ENCODE measurements around the gene VEGFC.

The VEGFC gene, protein sequence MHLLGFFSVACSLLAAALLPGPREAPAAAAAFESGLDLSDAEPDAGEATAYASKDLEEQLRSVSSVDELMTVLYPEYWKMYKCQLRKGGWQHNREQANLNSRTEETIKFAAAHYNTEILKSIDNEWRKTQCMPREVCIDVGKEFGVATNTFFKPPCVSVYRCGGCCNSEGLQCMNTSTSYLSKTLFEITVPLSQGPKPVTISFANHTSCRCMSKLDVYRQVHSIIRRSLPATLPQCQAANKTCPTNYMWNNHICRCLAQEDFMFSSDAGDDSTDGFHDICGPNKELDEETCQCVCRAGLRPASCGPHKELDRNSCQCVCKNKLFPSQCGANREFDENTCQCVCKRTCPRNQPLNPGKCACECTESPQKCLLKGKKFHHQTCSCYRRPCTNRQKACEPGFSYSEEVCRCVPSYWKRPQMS

DNA sequence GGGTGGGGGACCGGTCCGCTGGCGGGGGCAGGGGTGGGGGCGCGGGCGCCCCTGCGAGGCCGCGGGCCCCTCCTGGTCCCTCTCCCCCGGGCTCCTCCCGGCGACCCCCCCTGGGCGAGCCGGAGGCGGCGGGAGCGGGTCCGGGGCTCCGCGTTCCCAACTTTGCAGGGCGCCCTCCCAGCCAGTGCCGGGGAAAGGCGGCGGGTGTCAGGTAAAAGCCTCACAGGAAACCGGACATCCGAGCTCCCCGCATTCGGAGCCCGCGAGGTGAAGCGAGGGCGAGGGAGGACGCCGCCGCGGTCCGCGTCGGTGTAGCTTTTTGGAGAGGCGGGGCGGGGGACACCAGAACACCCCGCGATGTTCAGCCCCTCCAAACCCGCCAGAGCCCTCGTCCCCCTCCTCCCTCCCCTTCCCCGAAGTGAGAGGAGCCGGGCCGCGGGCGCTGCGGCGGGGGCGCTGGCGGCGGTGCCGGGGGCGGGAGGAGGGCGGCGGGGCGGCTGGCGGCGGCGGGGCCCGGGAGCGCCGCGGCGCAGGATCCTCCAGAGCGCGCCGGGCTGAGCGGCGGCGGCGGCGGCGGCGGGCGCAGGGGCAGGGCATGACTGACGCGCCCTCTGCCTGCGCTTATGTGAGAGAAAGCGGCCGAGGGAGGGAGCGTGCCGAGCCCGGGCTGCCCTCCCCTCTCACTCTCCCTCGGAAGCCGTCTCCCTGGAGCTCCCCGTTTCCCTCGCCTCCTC is at the start of gene VEGFC:
Gene VEGFC (minus strand): TSS at position 597 of the 734 bp plus-strand sequence. CDS start 611 bp downstream, outside the sequence.
- DNase-seq, result peak; percentile 38

DNA sequence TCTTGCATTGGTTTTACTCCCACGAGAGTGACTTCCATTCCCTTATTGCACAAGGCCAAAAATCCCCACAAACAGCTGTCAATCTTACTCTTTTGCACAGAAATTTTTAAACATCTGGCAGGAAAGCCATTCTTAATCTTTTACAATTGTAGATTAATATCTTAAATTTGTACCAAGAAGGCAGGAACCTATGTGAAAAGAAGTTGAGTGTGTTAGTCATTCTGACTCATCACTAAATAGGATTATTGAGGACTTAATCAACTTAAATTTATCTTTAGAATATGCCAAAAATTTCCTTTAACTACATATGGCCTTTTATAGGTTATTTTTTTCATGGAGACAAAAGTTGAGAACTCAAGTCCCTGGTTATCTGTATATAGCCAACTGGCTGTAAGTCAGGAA is 49.0 kb upstream of the VEGFC start:
- no peak for DNase-seq

DNA sequence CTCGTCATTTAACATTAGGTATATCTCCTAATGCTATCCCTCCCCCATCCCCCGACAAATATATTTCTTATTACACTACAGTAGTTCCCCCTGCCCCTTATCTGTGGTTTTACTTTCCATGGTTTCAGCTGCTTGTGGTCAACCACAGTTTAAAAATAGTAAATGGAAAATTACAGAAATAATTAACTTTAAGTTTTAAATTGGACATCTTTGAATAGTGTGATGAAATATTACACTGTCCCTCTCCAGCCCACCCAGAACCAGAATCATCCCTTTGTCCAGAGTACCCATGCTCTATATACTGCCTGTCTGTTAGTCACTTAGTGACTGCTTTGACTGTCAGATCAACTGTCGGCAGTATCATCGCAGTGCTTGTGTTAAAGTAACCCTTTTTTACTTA is 47.4 kb upstream of the VEGFC start:
- no peak for DNase-seq

- no peak for DNase-seq
These were observed 46.9 kb upstream of the VEGFC start for GRCh38 chr4:176839656-176840055.

- no peak for DNase-seq
These were observed 46.1 kb upstream of the VEGFC start for GRCh38 chr4:176838601-176839433.

DNA sequence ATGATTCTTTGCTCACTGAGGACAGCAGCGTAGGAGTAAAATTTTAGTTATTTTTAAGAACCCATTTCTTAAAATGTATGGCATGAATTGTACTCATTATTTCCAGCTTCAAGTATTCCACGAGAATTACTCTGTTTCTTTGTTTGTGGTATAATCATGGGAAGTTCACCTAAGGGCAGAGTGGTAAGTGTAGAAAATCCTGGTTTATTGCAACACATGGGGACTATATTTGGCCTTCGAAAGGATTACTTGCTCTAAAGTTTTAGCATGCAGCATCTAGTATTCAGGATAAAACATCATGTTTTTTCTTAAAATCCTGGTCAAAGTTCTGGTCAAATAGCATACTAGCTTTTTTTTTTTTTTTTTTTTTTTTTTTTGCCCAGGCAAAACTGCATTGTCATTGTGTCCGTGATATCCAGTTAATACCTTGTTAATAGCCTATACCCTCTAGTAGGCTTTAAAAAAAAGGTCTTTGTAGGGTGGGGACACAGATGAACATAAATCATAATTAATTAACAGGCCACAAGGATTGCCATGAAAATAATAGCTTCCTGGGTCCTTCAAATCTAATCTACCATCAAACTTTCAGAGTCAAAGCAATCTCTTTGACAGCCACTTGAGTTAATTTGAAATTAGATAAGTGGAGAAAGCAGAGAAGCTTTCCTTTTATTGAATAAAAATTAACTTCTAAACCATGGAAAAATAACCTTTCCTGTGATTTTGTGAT is 44.6 kb upstream of the VEGFC start:
- DNase-seq, result no peak

DNA sequence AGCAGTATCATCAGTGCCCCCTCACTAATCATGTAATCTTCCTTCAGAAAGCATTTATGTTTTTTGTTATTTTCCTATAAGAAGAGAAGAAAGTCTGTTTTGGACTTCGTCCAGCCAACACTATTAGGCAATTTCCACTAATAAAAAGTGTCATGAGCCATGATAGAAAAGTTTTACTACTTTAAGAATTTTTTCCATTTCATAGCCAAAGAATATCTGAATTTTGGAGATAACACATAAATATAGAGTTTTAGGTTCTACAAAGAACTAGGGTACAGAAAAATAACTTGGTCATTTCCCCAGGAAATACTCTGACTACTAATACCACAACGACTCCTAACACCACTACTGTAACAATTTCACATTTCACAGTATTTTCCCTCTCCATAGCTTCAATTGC is 41.8 kb upstream of the VEGFC start:
- DNase-seq, result no peak

- DNase-seq, result no peak
These were observed 40.9 kb upstream of the VEGFC start for GRCh38 chr4:176833400-176834175.

DNA sequence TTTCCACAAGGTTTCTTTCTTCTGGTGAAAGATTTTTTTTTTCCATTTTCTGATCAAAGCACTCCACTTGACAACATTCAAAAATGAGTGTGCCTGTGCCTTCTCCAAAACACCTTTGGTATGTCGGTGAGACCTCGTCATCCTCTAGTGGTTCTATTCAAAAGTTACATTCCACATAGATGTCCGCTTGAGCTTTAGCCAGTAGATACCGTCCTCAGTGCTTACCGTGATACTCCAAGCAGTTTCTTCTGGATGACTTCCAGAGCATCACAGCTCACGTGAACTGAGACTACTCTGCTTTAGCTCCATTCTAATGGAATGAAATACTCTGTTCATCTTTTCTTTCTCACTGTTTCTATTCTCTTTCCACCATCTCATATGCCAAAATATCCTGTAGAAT is 38.2 kb upstream of the VEGFC start:
- DNase-seq, result no peak

GRCh38 chr4:176825586-176825985 is 32.9 kb upstream of the VEGFC start:
- DNase-seq, result no peak

- DNase-seq, result no peak
These were observed 32.1 kb upstream of the VEGFC start for GRCh38 chr4:176824645-176825366.

- DNase-seq, result no peak
These were observed 25.8 kb upstream of the VEGFC start for GRCh38 chr4:176818531-176818930.

GRCh38 chr4:176817204-176817603 is 24.5 kb upstream of the VEGFC start:
- no peak for DNase-seq

GRCh38 chr4:176814770-176815169 is 22.0 kb upstream of the VEGFC start:
- no peak for DNase-seq

GRCh38 chr4:176810481-176811249 is 17.9 kb upstream of the VEGFC start:
- no peak for DNase-seq

DNA sequence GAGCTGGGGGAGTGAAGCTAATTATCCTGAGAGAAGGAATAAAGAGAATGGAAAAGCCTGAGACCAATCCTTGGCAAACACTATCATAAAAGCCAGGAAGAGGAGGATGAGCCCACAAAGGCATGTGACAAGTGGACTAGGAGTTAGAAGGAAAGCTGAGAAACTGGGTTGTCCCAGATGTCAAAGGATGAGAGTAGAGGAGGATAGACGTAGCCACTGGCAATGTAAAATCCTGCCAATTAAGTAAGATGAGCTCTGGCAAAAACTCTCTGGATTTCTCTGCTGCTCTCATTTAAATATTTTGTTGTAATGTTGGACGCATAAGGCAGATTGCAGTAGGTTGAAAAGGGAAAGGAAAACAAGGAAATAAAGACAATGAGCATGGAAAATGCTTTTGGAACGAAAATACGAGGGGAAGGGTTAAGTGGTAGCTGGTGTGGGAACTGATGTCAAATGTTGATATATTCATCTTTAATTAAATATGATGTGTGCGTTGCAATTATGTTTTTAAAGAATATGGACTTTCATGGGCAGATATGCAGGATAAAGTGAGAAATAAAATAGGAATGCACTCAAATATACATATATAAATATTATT is 14.2 kb upstream of the VEGFC start:
- DNase-seq, result no peak

DNA sequence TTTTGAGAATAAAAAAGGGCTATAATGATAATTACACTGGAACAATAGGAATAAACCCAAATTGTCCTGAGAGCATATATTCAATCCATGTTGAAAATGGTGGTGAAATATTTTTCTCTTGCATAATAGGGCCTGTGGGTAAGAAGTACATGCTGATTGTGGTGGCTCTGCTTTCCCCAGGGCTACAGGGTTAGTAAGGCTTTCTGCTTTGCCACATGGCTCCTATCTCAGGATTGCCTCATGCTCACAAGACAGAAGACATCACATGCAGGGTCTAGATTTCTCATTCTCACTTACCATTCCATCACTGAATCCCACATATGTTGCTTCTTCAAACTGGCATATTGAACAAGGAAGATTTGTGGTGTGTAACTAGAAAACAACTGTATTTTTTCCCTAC is 12.4 kb upstream of the VEGFC start:
- no peak for DNase-seq

- DNase-seq, result no peak
These were observed 8.3 kb upstream of the VEGFC start for GRCh38 chr4:176800891-176801534.

DNA sequence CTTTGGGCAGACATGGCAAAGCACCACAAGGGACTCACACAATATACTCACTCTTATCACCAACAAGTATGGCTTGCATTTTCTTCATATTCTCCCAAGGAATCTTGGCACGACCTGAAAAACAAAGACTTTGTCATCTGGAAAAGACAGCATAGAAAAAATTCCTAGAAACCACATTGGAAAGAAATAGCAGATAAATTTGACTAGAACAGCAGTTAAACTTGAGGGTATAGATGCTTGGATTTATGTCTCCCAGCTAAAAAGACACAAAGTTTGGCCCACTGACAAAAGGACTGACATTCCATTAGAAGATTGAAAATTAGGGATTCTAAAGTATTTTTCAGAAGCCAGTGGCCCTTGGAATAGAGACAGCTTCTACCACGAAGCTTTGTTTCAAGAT is 6.9 kb upstream of the VEGFC start:
- no peak for DNase-seq

Data from activated CD4-positive, alpha-beta T cell treated with anti-CD3 and anti-CD28 coated beads, Interleukin-10, Interleukin-2, amounts not matched to agents 100 ng/mL and 50 ng/mL, durations not matched to agents 16 hours and 8 hours (primary cell).